CD4-positive, alpha-beta T cell treated with Interleukin-10 for 1 hour (primary cell): ENCODE results near the gene SEC14L1.

Experiments used
- DNase-seq: peaks from one replicate; pipeline ENCODE4 v3.0.0-alpha.2; 2020

Gene SEC14L1

DNA sequence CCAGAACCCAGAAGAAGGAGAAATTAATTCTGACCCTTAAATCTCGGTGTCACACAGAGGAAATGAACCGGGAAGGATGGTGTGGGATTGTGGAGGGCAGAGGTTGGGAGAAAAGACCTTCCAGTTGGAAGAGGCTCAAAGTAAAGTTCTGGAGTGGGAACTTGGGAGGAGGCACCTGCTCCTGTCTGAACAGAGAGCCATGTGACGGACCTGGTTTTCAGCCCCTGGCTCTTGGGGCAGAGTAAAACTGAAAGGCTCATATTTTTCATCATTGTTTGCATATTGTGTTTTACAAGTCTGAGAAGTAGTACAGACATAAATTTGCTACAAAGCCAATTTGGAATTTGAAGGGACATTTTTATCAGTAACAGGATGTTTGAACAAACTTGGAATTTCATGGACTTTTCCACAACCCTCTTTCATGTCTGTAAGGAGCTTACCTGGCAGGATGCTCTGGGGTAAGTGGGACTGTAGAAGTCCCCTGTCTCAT is 24.4 kb upstream of the SEC14L1 start:
- no peak for DNase-seq

DNA sequence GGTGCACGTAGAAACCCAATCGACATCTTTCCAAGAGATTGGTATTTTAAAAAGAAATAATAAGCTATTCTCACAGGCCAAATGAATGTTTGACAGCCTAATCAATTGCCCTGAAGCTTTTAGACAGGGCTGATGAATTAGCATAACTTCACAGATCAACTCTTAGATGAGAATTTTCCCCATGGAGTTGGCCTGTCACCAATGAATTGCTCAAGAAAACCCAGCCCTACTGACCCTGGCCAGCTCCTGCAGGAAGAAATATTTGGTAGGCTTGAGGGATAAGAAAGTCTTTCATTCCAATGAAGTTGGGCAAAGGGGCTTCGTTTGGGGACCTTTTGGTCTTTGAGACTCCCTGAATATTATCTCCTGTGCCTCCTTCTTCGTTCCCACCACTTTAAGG is 23.4 kb upstream of the SEC14L1 start:
- no peak for DNase-seq

DNA sequence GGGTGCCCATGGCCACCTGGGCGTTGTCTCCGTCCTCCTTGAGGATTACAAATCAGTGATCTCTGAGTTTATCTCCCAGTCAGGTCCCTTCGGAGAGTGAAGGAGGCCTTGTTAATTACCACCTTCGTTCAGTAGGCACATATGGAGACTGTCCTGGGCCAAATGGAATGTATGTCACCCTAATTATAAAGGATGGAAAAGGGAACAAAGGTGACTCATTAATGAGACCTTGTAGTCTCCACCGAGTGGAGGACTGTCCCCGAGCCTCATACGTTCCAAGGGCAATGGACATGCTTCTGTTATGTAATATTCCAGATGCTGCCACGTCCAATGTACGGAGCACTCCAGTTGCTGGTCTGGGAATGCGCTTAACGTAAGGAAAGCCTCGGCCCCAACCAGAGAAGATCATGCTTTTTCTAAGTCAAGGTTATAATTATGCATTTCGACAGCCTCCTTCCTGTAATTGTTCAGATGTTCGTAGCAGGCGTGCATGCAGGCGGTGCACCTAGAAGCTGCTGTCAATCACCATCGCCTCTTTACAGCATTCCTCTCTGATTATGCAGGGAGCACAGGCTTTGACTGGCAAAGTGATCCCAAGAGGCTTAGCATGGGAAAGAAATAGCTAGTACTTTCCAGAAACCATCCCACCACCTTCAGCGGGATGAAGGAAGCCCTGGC is 22.4 kb upstream of the SEC14L1 start:
- DNase-seq: no peak

DNA sequence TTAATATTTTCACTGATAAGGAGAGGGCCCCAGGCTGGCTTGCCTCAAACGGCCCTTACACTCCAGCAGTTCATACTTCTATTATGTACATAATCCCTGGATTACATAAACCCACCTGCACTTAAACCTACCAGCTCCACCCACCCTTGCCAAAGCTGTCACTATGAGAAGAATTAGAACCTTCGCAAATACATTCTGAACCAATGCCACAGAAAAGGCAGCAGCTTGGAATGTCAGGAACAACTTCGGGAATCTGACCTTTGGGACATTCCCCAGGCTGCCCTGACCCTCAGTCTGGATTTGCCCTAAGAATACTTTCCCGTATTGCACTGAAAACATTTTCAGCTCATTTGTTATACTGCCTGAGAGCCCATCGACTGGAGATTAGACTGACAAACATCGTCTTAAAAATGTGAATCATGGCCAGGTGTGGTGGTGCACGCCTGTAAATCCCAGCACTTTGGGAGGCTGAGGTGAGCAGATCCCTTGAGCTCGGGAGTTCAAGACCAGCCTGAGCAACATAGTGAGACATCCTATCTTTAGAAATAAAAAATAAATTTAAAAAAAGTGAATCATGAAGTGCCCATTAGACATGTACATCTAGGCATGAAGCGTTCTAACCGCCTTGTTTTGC is 21.0 kb upstream of the SEC14L1 start:
- DNase-seq: no peak

DNA sequence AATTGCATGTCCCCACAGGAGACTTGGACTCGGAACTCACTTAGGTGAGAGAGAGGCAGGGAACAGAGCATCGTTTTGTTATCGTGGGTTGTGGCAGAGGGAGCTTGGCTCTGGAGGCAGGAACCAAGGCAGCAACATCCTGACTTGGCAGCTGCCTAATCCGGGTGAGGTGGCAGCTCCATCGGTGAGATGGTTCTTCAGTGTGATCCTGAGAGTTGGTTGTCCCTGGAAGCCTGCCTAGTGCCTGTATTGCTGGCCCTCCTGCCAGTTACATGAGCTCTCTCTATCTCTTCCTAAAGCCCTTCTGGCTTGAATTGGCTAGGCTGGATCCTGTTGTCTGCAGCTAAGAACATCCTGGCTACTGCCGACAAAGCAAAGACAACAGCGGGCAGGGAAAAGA is 19.9 kb upstream of the SEC14L1 start:
- DNase-seq: no peak

DNA sequence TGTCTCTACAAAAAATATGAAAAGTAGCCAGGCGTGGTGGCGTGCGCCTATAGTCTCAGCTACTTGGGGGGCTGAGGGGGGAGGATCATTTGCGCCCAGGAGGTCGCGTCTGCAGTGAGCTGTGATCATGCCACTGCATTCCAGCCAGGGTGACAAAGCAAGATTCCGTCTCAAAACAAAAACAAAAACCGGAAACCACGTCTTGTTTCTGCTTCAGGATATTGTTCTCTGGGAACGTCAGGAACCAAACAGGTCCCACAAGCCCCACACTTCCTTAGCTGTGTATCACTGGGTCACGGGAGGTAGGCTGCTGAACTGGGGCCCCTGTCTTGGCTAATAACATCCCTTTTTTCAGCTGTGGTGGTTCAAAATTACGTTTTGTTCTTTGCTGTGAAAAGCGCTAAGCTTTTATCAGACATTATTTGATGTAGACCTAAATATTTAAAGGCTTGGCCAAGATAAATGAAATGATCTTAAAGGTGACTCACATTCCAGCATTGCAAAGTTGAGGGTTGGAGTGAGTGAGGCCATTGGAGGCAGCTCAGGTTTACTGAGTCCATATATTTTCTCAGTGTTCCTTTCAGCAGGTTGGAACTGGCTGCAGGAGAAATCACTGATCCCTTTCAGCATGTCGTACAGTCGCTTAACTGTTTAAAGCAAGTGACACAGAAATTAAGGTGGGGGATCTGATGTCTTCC is 16.4 kb upstream of the SEC14L1 start:
- no peak for DNase-seq

DNA sequence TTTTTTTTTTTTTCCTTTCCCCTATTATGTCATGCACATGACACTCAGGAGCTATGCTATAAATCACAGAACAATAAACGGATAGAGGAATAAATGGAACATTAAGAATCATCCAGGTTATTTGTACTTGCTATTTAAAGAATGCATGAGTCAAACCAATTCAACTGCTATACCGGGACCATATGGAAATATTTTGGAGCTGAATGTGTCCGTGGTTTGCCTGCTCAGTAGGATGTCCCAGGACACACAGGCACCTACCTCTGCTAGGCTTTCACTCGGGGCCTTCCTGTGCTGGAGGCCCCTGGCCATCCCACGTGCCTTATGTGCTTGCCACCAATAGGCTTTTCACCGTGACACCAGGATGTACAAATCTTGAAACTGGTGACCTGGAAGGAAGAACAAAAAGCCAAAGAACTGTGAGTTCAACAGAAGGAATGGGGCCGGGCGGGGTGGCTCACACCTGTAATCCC is 15.3 kb upstream of the SEC14L1 start:
- no peak for DNase-seq

DNA sequence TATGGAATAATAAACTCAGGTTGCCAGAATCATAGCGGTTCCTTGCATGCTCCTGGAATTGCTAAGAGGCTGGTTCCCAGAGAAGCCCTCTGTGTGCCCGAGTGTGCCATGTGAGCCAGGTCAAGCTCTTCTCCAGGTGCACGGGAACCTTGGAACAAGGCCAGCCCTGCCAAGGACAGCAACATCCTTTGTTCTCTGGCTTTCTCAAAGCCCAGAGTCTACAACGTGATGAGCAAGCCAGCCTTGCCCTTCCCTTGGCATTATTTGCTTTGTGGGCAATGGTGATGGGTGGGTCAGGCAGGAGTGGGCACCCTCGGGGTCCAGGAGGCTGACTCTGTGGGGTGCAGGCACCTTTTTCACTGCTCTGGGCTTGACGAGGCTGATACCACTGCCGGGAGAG is 14.2 kb upstream of the SEC14L1 start:
- no peak for DNase-seq

DNA sequence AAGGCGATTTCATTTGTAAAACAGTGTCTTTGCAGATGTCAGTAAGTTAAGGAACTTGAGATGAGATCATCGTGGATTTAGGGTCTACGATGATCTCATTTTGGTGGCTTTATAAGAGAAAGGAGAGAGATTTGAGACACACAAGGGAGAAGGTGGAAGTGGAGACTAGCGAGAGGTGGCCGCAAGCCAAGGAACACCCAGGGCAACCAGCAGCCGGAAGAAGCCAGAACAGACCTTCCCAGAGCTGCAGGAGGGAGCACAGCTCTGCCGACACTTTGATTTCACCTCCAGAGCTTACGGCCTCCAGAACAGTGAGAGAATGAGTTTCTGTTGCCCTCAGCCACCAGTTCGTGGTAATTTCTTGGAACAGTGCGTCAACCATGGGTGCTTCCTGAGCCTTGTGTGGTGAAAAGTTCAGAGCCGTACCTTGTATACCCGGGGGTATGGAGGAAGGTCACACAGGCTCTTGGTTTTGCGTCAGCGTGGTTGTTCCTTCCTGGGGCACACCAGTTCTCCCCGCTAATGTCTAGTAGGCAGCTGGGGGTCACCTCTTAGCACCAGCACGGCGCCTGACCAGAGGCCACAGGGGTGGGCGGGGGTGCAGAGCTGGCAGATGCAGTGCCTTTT is 12.9 kb upstream of the SEC14L1 start:
- peak; percentile 79 for DNase-seq

DNA sequence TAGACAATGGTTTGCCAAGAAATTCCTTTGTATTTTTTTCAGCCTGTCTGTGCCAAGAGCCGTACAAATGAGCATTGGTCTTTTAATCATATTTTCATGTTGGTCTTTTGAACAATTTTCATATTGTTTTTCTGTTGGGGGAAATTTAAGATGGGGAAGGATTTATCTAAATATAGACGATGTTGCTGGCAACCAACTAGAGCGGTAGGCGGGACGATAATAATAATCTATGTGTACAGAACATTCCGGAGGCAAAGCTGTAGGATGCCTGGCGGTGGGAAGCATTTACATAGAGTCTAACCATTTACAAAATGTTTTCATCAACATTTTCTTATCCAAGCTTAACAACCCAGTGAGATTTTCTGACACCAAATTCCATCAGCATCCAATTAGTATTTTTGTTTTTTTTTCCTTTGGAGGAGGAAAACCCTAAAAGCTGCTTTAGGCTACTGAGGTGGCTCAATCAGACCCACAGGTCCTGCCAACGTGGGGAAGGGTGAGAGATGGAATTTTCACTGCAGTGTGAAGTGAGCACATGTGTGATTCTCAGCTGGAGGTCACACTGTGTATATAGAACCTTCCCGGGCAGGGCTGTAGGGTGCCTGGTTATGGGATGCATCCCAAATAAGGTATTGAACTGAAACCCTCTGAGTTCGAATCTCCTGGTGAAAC is 11.7 kb upstream of the SEC14L1 start:
- no peak for DNase-seq

DNA sequence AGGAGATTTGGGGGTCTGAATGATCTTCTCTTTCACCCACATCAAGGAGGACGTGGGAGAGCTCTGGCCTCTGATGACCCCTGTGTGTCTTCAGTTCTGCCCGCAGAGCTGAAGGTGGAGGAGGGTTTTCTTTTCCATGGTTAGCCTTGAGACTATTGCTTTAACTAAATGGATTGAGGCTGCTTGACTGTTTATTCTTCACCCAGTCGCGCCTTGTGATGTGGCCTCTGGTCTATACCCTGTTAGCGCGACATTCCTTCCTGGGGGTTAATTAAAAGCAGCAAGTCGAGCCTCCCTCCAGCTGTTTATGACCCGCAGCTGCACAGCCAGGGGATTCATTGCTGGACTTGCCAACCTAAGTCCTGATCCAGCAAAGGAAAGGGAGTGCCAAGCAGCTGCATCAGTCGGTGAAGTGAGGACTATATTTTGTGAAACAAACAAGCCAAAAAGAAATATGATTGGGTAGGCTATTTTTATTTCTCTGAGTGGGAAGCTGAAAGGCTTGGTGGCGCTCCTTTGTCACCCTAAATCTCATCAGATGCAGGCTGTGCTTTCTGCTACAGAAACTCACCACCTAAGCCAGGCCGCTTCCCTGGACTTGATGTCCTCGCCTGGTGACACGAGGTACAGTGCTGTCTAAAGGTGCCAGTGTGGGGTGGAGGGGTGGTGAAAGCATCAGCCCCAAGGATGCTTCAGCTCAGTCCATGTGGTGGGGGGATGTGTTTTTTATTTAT is 11.0 kb upstream of the SEC14L1 start:
- no peak for DNase-seq

DNA sequence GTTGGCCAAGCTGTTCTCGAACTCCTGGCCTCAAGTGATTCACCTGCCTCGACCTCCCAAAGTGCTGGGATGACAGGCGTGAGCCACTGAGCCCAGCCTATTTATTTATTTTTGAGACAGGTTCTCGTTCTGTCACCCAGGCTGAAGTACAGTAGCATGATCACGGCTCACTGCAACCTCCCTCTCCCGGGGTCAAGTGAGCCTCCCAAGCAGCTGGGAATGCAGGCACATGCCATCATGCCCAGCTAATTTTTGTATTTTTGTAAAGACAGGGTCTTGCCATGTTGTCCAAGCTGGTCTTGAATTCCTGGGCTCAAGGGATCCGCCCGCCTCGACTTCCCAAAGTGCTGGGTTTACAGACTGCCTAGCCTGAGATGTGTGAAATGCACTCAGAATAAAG is 10.2 kb upstream of the SEC14L1 start:
- no peak for DNase-seq

DNA sequence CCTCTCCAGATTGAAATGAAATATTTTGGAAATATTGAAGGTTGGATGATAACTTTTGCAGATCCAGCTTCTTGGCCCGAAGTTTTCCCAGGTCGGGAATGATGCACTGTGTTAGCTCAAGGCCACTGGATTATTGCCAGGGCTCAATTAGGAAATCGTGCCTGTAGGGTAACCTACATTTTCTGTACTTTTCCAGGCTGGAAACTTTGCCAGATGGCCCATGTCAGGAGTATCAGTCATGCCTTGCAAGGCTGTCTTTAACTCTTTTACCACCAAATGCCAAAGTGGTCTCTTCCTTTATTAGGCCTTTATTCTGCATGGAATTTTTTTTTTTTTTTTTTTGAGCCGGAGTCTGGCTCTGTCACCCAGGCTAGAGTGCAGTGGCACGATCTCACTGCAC is 8.9 kb upstream of the SEC14L1 start:
- no peak for DNase-seq

DNA sequence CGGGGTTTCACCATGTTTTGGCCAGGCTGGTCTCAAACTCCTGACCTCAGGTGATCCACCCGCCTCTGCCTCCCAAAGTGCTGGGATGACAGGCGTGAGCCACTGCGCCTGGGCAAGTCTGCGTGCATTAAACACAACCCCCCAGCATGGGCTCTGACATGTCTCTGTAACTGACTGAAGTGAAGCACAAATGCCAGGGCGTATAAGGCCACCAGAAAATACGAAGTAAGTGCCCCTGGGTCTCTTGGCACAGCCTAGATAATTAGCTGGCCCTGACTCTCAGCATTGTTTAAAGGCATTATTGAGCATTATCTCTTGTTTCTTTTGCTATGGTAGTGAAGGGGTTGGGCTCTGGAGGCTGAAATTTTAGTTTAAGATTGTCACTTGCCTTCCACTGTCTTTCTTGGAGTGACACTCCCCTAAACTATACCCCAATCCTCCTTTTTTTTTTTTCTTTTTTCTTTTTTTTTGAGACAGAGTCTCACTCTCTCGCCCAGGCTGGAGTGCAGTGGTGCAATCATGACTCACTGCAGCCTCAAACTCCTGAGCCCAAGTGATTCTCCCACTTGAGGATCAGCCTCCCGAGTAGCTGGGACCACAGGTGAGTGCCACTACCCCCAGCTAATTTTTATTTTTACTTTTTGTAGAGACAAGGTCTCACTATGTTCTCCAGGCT is 8.2 kb upstream of the SEC14L1 start:
- no peak for DNase-seq

DNA sequence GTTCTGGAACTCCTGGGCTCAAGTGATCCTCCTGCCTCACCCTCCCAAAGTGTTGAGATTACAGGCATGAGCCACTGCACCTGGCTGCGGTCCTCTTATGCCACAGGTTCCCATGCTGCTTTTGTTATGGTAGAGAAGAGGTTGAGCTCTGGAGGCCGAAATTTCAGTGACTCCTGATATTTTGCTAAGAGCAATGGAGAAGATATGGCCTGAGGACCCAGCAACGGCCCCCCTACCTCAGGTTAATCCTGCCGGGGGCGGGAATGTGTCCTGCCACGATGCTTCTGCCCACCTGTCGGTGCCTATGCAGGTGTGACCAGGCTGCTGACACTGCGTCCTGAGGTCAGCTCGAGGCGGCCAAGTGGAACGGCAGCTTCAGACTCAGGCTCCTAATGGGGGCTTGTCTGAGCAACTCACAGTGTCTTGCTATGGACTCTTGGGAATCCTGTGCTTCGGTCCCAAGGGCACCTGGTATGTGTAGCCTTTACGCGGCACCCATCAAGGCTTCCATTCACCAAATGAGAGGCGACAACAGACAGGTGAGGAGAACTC is 7.6 kb upstream of the SEC14L1 start:
- DNase-seq: no peak

DNA sequence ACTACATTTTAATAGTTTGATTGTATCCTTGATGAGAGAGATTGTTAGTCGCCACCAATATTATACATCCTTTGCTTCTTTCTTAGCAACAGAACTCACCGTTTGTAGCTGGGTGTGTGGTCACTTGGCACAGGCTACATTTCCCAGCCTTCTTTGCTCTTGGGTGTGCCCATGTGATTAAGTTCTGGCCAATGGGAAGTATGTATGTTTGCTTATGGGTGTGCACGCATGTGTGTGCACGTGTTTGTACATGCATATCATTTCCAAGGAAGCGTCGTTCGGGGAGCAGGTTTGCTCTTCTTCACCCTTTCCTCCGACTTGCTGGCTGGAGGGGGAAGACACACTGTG is 4.4 kb upstream of the SEC14L1 start:
- no peak for DNase-seq

DNA sequence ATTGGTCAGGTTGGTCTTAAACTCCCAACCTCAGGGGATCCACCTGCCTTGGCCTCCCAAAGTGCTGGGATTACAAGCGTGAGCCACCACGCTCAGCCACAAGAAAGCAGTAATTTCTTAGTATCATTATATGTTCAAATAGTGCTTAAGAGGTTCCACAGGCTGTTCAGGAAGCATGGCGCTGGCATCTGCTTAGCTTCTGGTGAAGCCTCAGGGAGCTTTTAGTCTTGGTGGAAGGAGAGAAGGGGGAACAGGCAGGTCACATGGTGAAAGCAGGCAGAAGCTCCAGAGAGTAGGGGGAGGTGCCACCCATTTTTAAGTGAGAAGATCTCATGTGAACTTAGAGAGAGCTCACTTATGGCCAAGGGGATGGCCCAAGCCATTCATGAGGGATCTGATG is 3.7 kb upstream of the SEC14L1 start:
- DNase-seq: no peak

DNA sequence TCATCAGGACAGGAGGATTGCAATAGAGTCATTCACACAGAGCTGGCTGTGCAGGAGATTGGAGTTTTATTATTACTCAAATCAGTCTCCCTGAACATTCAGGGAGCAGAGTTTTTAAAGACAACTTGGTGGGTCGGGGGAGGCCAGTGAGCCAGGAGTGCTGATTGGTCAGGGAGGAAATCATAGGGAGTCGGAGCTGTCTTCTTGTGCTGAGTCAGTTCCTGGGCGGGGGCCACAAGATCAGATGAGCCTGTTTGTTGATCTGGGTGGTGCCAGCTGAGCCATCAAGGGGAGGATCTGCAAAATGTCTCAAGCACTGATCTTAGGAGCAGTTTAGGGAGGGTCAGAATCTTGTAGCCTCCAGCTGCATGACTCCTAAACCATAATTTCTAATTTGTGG is 2.9 kb upstream of the SEC14L1 start:
- peak; percentile 41 for DNase-seq

DNA sequence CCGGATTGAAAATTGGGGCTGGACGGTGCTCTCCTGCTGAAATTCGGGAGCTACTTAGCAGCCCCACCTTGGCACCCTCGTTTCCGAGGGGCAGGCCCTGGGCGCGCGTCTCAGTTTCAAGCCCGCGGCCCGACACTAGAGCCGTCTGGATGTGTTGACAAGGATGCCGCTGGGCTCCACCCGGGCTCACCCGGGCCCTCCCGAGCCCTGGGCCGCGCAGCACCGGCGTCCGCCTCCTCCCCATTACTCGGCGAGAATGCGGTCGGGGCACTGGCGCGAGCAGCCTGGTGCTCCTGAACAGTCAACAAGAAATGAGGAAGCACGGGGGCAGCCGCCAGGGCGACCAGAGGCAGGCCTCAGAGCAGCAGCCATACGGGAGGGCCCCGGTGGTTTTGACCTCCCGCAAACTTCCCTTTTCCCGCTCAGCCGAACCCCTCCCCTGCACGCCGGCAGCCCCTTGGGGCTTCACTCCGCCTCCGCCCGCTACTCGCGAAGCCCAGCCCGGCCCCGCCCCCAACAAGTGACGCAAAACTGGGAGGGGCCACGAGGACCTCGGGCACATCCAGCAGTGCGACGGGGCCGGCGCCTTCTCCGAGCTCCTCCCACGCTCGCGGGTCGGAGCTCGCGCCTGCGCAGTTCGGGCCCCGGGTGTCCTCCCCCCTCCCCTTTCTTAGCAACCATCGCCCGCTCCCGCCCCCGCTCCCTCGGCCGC is 447 bp upstream of the SEC14L1 start:
- DNase-seq: peak; percentile 98

DNA sequence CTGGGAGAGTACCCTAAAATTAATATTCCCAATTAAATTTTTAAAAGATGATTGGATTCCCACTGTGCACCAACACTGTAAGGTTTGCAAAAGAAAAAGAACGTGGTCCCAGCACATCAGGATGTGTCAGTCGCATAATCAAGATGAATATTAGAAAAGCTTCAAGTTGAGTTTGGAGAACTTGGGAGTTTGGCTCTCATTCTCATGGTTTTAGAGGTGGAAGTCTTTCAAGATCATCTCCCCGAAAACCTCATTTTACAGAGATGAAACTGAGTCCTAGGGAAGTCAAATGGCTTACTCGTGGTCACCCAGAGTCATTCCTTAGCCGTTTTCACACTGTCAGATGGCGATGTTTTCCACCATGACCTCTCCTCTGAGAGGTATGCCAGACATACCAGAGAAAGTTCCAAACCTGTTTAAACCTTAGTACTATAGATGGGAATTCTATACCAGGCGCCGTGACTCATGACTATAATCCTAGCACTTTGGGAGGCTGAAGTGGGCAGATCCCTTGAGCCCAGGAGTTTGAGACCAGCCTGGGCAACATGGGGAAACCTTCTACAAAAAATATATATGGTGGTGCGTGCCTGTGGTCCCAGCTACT is 1.2 kb downstream of the SEC14L1 start:
- no peak for DNase-seq
